HG02852 (cell line): Measurements from ENCODE around the gene HGF.

ENCODE experiments used
- ATAC-seq: cut with Tn5 transposase; IDR thresholded peaks from one replicate; pipeline ENCODE4 v1.9.1; 2021; ENCODE audit warnings: mild to moderate bottlenecking, moderate library complexity; ENCODE audit not compliant: unreplicated experiment

The HGF gene

GRCh38 chr7:81776948-81777630 lies 7.2 kb upstream of the HGF start:
- no peak for ATAC-seq

- no peak for ATAC-seq
These were observed 6.3 kb upstream of the HGF start for GRCh38 chr7:81776161-81776560.

GRCh38 chr7:81775560-81775959 lies 5.7 kb upstream of the HGF start:
- ATAC-seq = no peak

- ATAC-seq = no peak
These were observed 4.7 kb upstream of the HGF start for GRCh38 chr7:81774551-81774950.

GRCh38 chr7:81770728-81771223 lies 929 bp upstream of the HGF start:
- ATAC-seq = no peak

- ATAC-seq = no peak
These were observed 682 bp downstream of the HGF start for GRCh38 chr7:81768951-81769778.

GRCh38 chr7:81767926-81768325 lies 1.9 kb downstream of the HGF start:
- no peak for ATAC-seq

GRCh38 chr7:81761821-81762220 lies 8.0 kb downstream of the HGF start:
- ATAC-seq = no peak

GRCh38 chr7:81761031-81761430 lies 8.8 kb downstream of the HGF start:
- no peak for ATAC-seq

- ATAC-seq = no peak
These were observed 14.7 kb downstream of the HGF start for GRCh38 chr7:81754918-81755696.

GRCh38 chr7:81753392-81753791 lies 16.5 kb downstream of the HGF start:
- ATAC-seq = no peak

GRCh38 chr7:81752318-81752714 lies 17.5 kb downstream of the HGF start:
- no peak for ATAC-seq

GRCh38 chr7:81751619-81752317 lies 18.1 kb downstream of the HGF start:
- ATAC-seq = no peak

GRCh38 chr7:81745637-81746036 lies 24.2 kb downstream of the HGF start:
- ATAC-seq = no peak

GRCh38 chr7:81744389-81744788 lies 25.5 kb downstream of the HGF start:
- ATAC-seq = no peak

GRCh38 chr7:81743665-81744064 lies 26.2 kb downstream of the HGF start:
- ATAC-seq = peak; percentile 40

- ATAC-seq = no peak
These were observed 26.6 kb downstream of the HGF start for GRCh38 chr7:81743201-81743600.

- no peak for ATAC-seq
These were observed 29.4 kb downstream of the HGF start for GRCh38 chr7:81740403-81740802.

- ATAC-seq = no peak
These were observed 33.8 kb downstream of the HGF start for GRCh38 chr7:81736091-81736490.

- no peak for ATAC-seq
These were observed 44.1 kb downstream of the HGF start for GRCh38 chr7:81725812-81726127.
